Right ventricle myocardium inferior (tissue), 1 donor: ENCODE data around the gene COX4I1. TPM values are rescaled to one million over a fixed set of nuclear protein-coding genes. Genes with fewer than 3 reads are reported as not detected.

Experiments used
- ATAC-seq: fragments of 200-7000 bp; cut with Tn5 transposase; one replicate; pipeline ENCODE4 v1.9.1; 2020; ENCODE audit warnings: mild to moderate bottlenecking, moderate library complexity
- DNase-seq: peaks from one replicate; pipeline ENCODE4 v3.0.0; 2021; ENCODE audit errors: missing footprints
- intact Hi-C: fragments of 100-400 bp; cut with DNase I; formaldehyde crosslinking; loops from one replicate; pipeline ENCODE4 v1.11.0; 2022
- total RNA-seq: library from RNA; stranded (reverse); fragmentation: NEBNext Ultra II Directional; extraction: Animal tissue kit (Norgen Biotek cat#: 25700); gene quantifications from one replicate; pipeline ENCODE4 v1.2.1, GENCODE V29; 2021
- donor health status: DM: no; HTN: yes; CAD: no; lungs with severe emphysema.

Gene COX4I1
- total RNA-seq, 1 donor from 2014 or later = 2,129 TPM

DNA sequence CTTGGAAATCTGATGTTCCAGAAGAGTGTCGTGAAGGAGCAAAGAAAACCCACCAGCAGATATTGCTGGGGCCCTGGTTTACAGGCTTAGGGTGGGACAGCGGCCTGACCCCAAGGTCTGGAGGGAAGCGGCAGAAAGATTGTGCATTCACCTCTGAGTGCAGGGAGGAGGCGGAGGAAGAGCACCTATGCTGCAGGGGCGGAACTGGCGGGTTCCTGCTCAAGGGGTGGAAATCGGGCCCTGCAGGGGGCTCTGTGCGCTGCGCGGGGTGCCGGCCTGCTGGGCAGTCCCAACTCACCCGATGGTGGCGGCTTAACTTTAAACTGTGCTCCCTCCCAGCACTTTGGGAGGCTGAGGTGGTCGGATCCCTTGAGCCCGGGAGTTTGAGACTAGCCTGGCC, 47.5 kb downstream of the COX4I1 start:
- ATAC-seq (no peak), DNase-seq (no peak)
- intact Hi-C loops = no loop called here

DNA sequence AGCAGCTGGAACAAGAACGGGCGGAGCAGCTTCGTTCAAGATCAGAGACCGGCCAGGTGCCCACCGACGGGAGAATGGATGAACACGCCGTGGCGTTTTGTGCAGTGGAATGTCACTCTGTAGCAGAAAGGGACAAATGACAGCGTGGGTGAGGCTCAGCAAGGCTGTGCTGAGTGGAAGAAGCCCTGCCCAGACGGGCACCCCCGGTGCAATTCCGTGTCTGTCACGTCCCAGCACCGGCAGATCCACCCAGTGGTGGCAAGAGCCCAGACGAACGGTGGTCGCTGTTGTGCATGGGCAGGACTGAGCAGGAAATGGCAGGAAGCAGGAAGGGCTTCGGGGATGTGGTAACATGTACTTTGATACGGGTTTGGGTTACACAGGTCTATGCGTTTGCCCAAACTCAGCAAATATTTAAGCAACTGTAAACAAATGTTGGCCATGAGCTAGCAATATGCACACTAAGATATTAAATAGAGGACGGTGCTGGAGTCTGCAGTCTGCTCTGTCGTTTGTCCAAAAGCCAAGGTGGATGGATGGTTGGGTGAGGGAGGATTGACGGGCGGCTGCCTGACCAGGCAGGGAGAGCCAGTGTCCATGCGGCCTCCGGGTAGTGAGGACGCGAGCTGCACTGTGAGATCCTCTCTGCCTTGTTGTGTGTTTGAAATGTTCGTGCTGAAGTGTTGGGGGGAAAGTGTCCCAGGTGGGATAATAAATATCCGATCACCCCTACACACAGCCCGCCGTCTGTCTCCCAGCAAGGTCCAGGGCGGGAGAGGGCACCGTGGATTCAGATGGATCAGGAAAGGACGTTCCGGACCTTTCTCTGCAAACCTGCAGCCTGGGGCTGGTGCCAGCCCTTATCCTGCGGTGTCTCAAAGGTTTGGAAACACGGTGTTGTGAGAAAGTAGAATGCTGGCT, 48.4 kb downstream of the COX4I1 start:
- DNase-seq = no peak
- ATAC-seq = no peak
- intact Hi-C loops = no loop called here

- DNase-seq = no peak
- intact Hi-C loops = no loop called here
- ATAC-seq = no peak
Observed at GRCh38 chr16:85848986-85849385, 49.5 kb downstream of the COX4I1 start.

DNA sequence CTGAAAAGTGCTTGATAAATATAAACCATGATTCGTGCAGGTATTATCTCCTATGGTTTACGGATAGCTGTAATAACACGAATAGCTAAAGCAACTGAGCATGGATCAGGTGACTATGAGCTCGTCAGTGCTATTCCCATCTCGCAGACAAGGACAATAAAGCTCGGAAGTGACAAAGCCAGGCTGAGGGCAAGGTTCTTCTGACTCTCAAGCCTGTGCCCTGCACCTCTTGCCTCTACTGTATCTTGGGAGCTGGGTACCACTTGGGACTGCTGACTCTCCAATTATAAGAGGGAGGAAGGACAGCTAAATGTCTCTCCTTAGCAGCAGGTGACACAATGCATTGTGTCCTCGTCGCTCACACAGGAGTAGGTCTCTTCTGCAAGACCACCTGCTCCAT, 49.9 kb downstream of the COX4I1 start:
- no peak for DNase-seq
- intact Hi-C loops = no loop called here
- ATAC-seq = no peak

- intact Hi-C loops = no loop called here
- DNase-seq = no peak
Observed at GRCh38 chr16:85850344-85850880, 50.9 kb downstream of the COX4I1 start.

DNA sequence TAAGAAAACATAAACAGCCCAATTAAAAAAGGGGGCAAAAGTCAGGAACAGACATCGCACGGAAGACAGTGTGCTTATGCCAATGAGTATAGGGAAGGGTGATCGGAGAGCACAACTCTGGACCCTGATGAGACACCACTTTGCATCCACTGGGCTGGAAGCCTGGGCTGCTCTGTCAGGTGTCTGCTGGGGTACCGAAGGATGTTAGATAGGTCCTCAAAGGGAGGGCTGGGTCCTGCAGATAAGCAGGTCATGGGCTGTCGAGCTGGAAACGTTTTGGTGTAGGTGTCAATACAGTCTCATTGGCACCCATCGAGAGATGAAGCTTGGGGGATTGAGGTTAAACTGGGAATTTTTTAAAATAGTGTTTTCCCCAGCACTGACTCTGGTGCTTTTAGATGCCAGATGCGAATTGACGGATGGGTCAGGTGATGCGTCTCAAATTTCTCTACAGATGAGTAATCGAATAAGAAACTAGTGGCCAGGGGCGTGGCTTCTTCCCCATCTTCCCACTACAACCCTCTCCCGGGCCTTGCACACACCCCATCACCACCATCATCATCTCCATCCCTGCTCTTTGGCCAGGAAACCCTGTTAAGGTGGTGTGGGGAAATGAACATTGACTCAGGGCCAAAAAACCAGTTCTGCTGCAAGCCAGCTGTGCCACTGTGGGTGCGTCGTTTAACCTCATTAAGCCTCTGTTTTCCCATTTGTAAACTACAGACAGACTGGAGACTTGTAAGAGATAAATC, 51.7 kb downstream of the COX4I1 start:
- intact Hi-C loops = no loop called here
- DNase-seq (no peak), ATAC-seq (no peak)

More at GRCh38 chr16:85850344-85850880, 50.9 kb downstream of the COX4I1 start:
- ATAC-seq = no peak

- ATAC-seq (peak; percentile 55), DNase-seq (no peak)
- intact Hi-C loops = no loop called here
Observed at GRCh38 chr16:85853547-85854545, 54.4 kb downstream of the COX4I1 start.

DNA sequence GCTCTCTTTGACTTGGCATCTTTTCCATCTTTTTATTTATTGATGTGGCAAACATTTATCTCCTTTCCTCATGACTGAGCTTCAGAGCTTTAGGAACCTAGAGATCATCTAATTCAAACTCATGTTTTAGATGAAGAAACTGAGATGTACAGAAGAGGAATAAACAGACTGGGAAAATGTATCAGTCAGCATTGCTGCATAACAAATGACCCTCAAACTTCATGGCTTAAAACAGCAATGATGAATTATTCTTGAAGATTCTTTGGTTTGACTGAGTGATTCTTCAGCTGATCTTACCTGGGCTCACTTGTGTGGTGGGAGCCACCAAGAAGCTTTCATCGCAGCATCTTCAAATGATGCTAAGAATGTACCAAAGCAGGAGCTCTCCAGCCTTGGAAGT, 55.4 kb downstream of the COX4I1 start:
- DNase-seq (no peak), ATAC-seq (no peak)
- intact Hi-C loops = no loop called here

DNA sequence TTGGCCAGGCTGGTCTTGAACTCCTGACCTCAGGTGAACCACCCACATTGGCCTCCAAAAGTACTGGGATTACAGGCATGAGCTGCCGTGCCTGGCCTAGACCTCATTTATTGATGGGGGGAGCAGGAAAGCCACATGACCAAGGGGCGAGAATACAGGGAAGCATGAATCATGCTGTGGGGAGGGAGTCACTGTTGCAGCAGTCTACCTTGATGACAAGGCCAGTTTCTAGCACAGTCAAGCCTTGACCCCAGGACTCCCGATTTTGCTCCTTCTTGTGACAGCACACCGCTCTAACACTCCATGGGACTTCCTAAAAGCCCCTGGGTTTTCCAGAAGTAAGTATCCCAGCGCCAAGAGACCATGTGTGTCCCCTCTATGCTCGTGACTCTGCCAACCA, 56.6 kb downstream of the COX4I1 start:
- intact Hi-C loops = no loop called here
- ATAC-seq (no peak), DNase-seq (no peak)

GRCh38 chr16:85856585-85856984, 57.1 kb downstream of the COX4I1 start:
- intact Hi-C loops = no loop called here
- DNase-seq (no peak), ATAC-seq (no peak)

Other genes starting within 250 kb of the COX4I1 start
- gene GSE1, start 186.4 kb upstream of the COX4I1 start, total RNA-seq = 28.9 TPM
- 1.4 TPM for gene GINS2, start 110.7 kb upstream of the COX4I1 start, total RNA-seq
- 0.95 TPM for gene C16orf74, start 48.6 kb upstream of the COX4I1 start, total RNA-seq
- 25.8 TPM for gene EMC8, start 151 bp upstream of the COX4I1 start, total RNA-seq
- 3.3 TPM for gene IRF8, start 99.5 kb downstream of the COX4I1 start, total RNA-seq